GM12801 (cell line): Measurements from ENCODE around the gene PRKAG2.

Experiments used
- CTCF ChIP-seq: IDR thresholded peaks from one replicate; pipeline ENCODE4 v1.5.1; 2011; ENCODE audit warnings: control low read depth; ENCODE audit not compliant: insufficient read length; ENCODE audit errors: extremely low read depth

Gene PRKAG2

GRCh38 chr7:151799506-151799905 lies 77.4 kb downstream of the PRKAG2 start:
- no peak for TF ChIP-seq CTCF

GRCh38 chr7:151798851-151799448 lies 78.0 kb downstream of the PRKAG2 start:
- TF ChIP-seq CTCF = no peak

- TF ChIP-seq CTCF = no peak
These were observed 79.9 kb downstream of the PRKAG2 start for GRCh38 chr7:151796871-151797537.

- no peak for TF ChIP-seq CTCF
These were observed 80.6 kb downstream of the PRKAG2 start for GRCh38 chr7:151796091-151796870.

GRCh38 chr7:151795168-151795811 lies 81.6 kb downstream of the PRKAG2 start:
- TF ChIP-seq CTCF = no peak

- no peak for TF ChIP-seq CTCF
These were observed 82.3 kb downstream of the PRKAG2 start for GRCh38 chr7:151794508-151795167.
